Measurements from ENCODE around the gene ARHGEF6. TPM values are rescaled to one million over a fixed set of nuclear protein-coding genes. Genes with fewer than 3 reads are reported as not detected.
A peak's percentile ranks its signal among the peaks of the same experiment; 100 is the strongest.
"Not testable (repeated sequence)": the region's sequence is repeated elsewhere in the genome, so short reads cannot be mapped to it uniquely, and the experiment has no call there.

The ARHGEF6 gene
- total RNA-seq, 1 donor from 2014 or later, result 0.26 TPM

GRCh38 chrX:136823175-136823574 is 42.4 kb upstream of the ARHGEF6 start:
- DNase-seq (ENCODE audit: low read depth) (peak; percentile 68), FAIRE-seq (no peak)
- TF ChIP-seq CTCF (IDR thresholded peaks at IDR 0.05; ENCODE audit: insufficient read depth, low read length, severe bottlenecking), result no peak

GRCh38 chrX:136822337-136823095 is 41.8 kb upstream of the ARHGEF6 start:
- H3K36me3 ChIP-seq (ENCODE audit: control insufficient read depth, insufficient read depth, low read length), result no peaks in the 10 kb centered on the region
- no peak overlapping the region for H3K4me3 ChIP-seq (ENCODE audit: low read depth, low read length)
- TF ChIP-seq CTCF (IDR thresholded peaks at IDR 0.05; ENCODE audit: insufficient read depth, low read length, severe bottlenecking), result no peak
- DNase-seq (ENCODE audit: low read depth) (no peak), FAIRE-seq (no peak)
- no peaks in the 10 kb centered on the region for H3K27me3 ChIP-seq (ENCODE audit: control insufficient read depth, insufficient read depth, low read length)

More at GRCh38 chrX:136823175-136823574, 42.4 kb upstream of the ARHGEF6 start:
- H3K36me3 ChIP-seq (ENCODE audit: control insufficient read depth, insufficient read depth, low read length), result no peaks in the 10 kb centered on the region
- H3K4me3 ChIP-seq (ENCODE audit: low read depth, low read length), result no peak overlapping the region
- H3K27me3 ChIP-seq (ENCODE audit: control insufficient read depth, insufficient read depth, low read length), result no peaks in the 10 kb centered on the region

- peak; percentile 19 for DNase-seq (ENCODE audit: low read depth)
- FAIRE-seq; H3K4me3 ChIP-seq (ENCODE audit: low read depth, low read length); H3K36me3 ChIP-seq (ENCODE audit: control insufficient read depth, insufficient read depth, low read length); H3K27me3 ChIP-seq (ENCODE audit: control insufficient read depth, insufficient read depth, low read length): not testable (repeated sequence)
Observed at GRCh38 chrX:136819756-136820155, 39.0 kb upstream of the ARHGEF6 start.

- no peaks in the 10 kb centered on the region for H3K27me3 ChIP-seq (ENCODE audit: control insufficient read depth, insufficient read depth, low read length)
- FAIRE-seq, result no peak
Observed at GRCh38 chrX:136819031-136819703, 38.4 kb upstream of the ARHGEF6 start.

GRCh38 chrX:136816975-136817374 is 36.2 kb upstream of the ARHGEF6 start:
- DNase-seq (ENCODE audit: low read depth) (peak; percentile 52), FAIRE-seq (no peak)
- Histone ChIP-seq H3K36me3 (ENCODE audit: control insufficient read depth, insufficient read depth, low read length) (no peaks in the 10 kb centered on the region), H3K4me3 (ENCODE audit: low read depth, low read length) (no peak overlapping the region), H3K27me3 (ENCODE audit: control insufficient read depth, insufficient read depth, low read length) (no peaks in the 10 kb centered on the region)
- TF ChIP-seq CTCF (IDR thresholded peaks at IDR 0.05; ENCODE audit: insufficient read depth, low read length, severe bottlenecking), result no peak

More at GRCh38 chrX:136819031-136819703, 38.4 kb upstream of the ARHGEF6 start:
- no peak for DNase-seq (ENCODE audit: low read depth)
- no peak overlapping the region for H3K4me3 ChIP-seq (ENCODE audit: low read depth, low read length)
- H3K36me3 ChIP-seq (ENCODE audit: control insufficient read depth, insufficient read depth, low read length), result no peaks in the 10 kb centered on the region
- TF ChIP-seq CTCF (IDR thresholded peaks at IDR 0.05; ENCODE audit: insufficient read depth, low read length, severe bottlenecking), result no peak

- DNase-seq (ENCODE audit: low read depth) (no peak), FAIRE-seq (no peak)
- Histone ChIP-seq H3K4me3 (ENCODE audit: low read depth, low read length) (no peak overlapping the region), H3K27me3 (ENCODE audit: control insufficient read depth, insufficient read depth, low read length) (no peaks in the 10 kb centered on the region), H3K36me3 (ENCODE audit: control insufficient read depth, insufficient read depth, low read length) (no peaks in the 10 kb centered on the region)
- TF ChIP-seq CTCF (IDR thresholded peaks at IDR 0.05; ENCODE audit: insufficient read depth, low read length, severe bottlenecking), result no peak
Observed at GRCh38 chrX:136814847-136815750, 34.4 kb upstream of the ARHGEF6 start.
